RWPE1 (cell line): ENCODE data around the gene SLC13A5.
"Not testable (repeated sequence)": the region's sequence is repeated elsewhere in the genome, so short reads cannot be mapped to it uniquely, and the experiment has no call there.

Experiments
- CTCF ChIA-PET: fragments of 350-600 bp; sonication (Branson Sonifier 250); formaldehyde crosslinking; extraction: SDS; loops from one replicate; lab custom pipeline; 2021; lab: Yijun Ruan, JAX
- POLR2A ChIA-PET: fragments of 400-600 bp; formaldehyde crosslinking; extraction: SDS; loops from one replicate; lab custom pipeline; 2020; ENCODE audit warnings: antibody characterized with exemption; ENCODE audit not compliant: low non-redundant PET; lab: Yijun Ruan, JAX
- DNase-seq: peaks from one replicate; pipeline ENCODE4 v3.0.0; 2012; ENCODE audit warnings: low spot score
- H3K27ac ChIP-seq: fragments of 450-650 bp; 2 replicates; pipeline ENCODE4 v1.5.1; 2017
- TF ChIP-seq, protein P1 (sequence below): fragments of 450-650 bp; conservative IDR thresholded peaks from 2 replicates; pipeline ENCODE4 v1.5.1; 2017; ENCODE audit warnings: low read depth, mild to moderate bottlenecking

The SLC13A5 gene

DNA sequence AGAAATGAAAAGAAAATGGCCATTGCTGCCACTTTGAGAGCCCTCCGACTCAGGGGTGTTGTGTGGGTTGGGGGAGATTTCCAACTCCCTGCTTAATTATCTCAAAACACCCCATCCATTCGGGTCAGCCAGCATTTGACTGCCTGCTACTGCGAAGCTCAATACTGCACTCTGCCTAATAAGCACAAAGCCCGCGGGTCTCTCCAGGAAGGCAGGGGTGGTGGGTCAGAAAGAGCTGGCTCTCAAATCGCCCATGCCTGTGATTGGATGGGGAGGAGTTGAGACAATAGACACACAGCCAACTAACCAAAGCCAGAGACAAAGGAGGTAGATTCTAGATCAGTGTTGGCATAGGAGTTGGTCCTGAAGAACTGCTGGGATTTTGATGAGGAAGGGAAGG lies 40.4 kb upstream of the SLC13A5 start:
- H3K27ac ChIP-seq = peak overlapping the region; percentile 93
- POLR2A ChIA-PET = no interaction called here
- TF ChIP-seq, protein P1, sequence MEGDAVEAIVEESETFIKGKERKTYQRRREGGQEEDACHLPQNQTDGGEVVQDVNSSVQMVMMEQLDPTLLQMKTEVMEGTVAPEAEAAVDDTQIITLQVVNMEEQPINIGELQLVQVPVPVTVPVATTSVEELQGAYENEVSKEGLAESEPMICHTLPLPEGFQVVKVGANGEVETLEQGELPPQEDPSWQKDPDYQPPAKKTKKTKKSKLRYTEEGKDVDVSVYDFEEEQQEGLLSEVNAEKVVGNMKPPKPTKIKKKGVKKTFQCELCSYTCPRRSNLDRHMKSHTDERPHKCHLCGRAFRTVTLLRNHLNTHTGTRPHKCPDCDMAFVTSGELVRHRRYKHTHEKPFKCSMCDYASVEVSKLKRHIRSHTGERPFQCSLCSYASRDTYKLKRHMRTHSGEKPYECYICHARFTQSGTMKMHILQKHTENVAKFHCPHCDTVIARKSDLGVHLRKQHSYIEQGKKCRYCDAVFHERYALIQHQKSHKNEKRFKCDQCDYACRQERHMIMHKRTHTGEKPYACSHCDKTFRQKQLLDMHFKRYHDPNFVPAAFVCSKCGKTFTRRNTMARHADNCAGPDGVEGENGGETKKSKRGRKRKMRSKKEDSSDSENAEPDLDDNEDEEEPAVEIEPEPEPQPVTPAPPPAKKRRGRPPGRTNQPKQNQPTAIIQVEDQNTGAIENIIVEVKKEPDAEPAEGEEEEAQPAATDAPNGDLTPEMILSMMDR = no peak
- CTCF ChIA-PET = no interaction called here
- no peak for DNase-seq

DNA sequence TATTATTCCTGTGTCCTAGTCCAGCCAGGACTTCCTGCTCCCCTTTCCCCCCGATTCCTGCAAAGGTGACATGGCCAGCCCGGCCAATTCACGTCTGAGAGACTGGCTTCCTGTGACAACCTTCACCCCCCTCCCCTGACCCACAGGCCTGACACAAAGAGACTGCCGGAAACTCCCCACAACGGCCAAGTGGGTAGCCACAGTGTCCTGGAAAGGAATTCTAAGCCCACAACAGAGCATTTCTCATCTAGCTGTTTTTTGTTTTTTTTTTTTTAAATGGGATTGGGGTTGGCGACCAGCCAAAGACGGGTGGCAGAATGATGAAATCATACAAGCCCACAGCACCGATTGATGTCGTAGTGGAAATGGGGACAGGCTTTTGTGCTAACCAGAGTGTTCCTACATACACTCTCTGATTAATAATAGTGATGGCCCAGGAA lies 39.9 kb upstream of the SLC13A5 start:
- H3K27ac ChIP-seq = peak overlapping the region; percentile 93
- CTCF ChIA-PET = no interaction called here
- POLR2A ChIA-PET = no interaction called here
- TF ChIP-seq, protein P1 = no peak
- no peak for DNase-seq

DNA sequence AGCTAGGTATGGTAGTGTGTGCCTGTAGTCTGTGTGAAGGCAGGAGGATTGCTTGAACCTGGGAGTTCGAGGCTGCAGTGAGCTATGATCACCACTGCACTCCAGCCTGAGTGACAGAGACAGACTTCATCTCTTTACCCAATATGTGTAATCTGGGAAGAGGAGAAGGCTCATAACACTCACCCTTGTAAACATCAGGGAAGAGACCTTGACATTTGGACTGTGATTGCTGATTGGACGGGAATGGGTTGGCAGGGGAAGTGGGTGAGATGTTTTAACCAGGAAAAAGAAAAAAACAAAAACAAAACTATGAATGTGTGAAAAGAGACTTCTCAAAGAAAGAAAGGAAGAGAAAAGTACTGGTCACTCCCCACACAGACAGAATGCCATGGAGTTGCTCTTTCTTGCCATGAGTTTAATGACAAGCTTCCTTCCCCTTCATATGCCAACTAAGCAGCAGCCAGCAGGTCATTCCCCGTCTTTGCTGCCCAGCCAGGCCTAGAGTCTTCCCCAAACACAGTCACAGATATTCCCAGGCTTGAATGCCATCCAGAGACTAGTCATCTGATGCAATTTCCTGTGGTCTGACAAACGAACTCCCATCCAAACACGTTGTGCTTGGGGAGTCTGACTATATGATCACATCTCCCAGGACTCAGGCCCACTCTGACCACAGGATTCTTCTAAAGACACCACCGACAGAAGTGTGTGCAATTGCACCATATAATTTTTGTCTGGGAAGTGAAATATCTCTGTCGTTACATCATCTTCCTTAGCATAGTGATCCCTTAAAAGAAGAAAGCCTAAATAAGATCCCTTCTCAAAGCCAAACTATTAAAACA lies 39.1 kb upstream of the SLC13A5 start:
- TF ChIP-seq, protein P1 = no peak
- DNase-seq = peak; percentile 80
- POLR2A ChIA-PET = no interaction called here
- peak overlapping the region; percentile 93 for H3K27ac ChIP-seq
- CTCF ChIA-PET = interaction anchor here (1.3 kb wide), 1 partner anchor 86 kb away, joined by 3 read pairs; no protein-coding TSS in a partner anchor

DNA sequence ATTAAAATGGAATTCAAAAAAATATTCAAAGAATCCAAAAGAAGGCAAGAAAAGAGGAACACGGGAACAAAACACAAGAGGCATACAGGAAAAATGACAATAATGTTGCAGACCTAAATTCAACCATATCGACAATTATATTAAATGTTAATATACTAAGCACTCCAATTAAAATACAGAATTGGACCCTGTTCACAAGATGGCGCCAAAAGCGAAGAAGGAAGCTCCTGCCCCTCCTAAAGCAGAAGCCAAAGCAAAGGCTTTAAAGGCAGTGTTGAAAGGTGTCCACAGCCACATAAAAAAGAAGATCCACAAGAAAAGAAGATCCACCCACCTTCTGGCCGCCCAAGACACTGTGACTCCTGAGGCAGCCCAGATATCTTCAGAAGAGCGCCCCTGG lies 36.4 kb upstream of the SLC13A5 start:
- H3K27ac ChIP-seq = no peak overlapping the region
- TF ChIP-seq, protein P1 = no peak
- ChIA-PET CTCF (no interaction called here), POLR2A (no interaction called here)
- no peak for DNase-seq

DNA sequence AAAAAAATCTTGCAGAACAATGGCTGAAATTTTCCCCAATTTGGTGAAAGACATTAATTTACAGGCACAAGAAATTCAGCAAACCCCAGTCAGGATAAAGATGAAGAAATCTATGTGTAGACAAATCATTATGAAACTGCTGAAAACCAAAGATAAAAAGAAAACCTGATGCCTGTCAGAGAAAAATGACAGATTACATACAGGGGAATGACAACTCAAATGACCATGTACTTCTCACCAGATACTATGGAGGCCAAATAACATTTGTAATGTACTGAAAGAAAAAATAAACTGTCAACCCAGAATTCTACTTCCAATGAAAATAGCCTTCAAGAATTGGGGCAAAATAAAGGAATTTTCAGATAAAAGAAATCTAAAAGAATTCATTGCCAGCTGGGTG lies 35.4 kb upstream of the SLC13A5 start:
- TF ChIP-seq, protein P1 = no peak
- POLR2A ChIA-PET = no interaction called here
- no peak overlapping the region for H3K27ac ChIP-seq
- CTCF ChIA-PET = no interaction called here
- no peak for DNase-seq

DNA sequence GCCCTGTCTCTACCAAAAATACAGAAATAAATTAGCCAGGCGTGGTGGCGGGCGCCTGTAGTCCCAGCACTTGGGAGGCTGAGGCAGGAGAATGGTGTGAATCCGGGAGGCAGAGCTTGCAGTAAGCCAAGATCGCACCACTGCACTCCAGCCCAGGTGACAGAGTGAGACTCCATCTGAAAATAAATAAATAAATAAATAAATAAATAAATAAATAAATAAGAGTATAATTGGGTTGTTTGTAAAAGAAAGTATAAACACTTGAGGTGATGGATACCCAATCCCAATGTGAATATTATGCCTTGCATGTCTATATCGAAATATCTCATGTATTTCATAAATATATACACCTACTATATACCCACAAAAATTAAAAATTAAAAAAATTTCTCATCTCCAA lies 33.5 kb upstream of the SLC13A5 start:
- DNase-seq, POLR2A ChIA-PET, H3K27ac ChIP-seq: not testable (repeated sequence)
- CTCF ChIA-PET = interaction anchor here (0.6 kb wide), 1 partner anchor 275 kb away, joined by 3 read pairs; no protein-coding TSS in a partner anchor

DNA sequence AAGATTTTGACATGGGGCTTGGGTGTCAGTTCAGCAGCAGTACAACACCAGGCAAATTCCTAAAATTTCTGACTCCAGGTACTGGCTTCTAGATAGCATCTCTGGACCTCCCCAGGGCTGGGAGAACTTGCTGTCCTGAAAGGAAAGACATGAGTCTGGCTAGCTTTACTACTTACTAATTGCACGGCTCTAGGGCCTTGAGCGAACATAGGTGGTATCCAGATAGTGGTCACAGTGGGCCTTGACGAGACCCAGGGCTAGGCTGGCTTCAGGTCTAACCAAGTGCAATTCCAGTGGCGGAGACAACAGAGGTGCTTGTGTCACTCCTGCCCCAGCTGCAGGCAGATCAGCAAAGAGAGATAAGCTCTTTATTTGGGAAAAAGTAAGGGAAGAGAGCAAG lies 16.4 kb upstream of the SLC13A5 start:
- TF ChIP-seq, protein P1 = no peak
- ChIA-PET POLR2A (no interaction called here), CTCF (no interaction called here)
- H3K27ac ChIP-seq = no peak overlapping the region
- no peak for DNase-seq
